GM06990 (cell line): Measurements from ENCODE around the gene ZNF594.
"Not testable (repeated sequence)": the region's sequence is repeated elsewhere in the genome, so short reads cannot be mapped to it uniquely, and the experiment has no call there.

Source experiments
- DNase-seq: peaks from one replicate; pipeline ENCODE4 v3.0.0-alpha.2; 2011; ENCODE audit not compliant: insufficient read length; ENCODE audit errors: extremely low read depth
- H3K27me3 ChIP-seq: replicated peaks from 2 replicates; pipeline ENCODE4 v1.6.0; 2011; ENCODE audit warnings: low read length; ENCODE audit not compliant: control insufficient read depth, insufficient read depth
- H3K36me3 ChIP-seq: 2 replicates; pipeline ENCODE4 v1.5.1; 2011; ENCODE audit warnings: low read length; ENCODE audit not compliant: control insufficient read depth, insufficient read depth
- H3K4me3 ChIP-seq: replicated peaks from 2 replicates; pipeline ENCODE4 v1.5.1; 2011; ENCODE audit warnings: low read depth, mild to moderate bottlenecking, control low read depth, low read length
- CTCF ChIP-seq: IDR thresholded peaks from 2 replicates; pipeline ENCODE4 v1.5.1; 2011; ENCODE audit warnings: low read length, control low read depth, mild to moderate bottlenecking, inconsistent platforms; ENCODE audit not compliant: insufficient read depth, poor library complexity, severe bottlenecking

ZNF594 gene

GRCh38 chr17:5219536-5219935, 27.9 kb upstream of the ZNF594 start:
- no peak for DNase-seq
- peaks cover 15% of the 10 kb centered on the region for H3K36me3 ChIP-seq
- no peak overlapping the region for H3K4me3 ChIP-seq
- H3K27me3 ChIP-seq, result no peaks in the 10 kb centered on the region
- no peak for TF ChIP-seq CTCF

- not testable (repeated sequence) for H3K27me3 ChIP-seq, DNase-seq, H3K4me3 ChIP-seq
- peaks cover 21% of the 10 kb centered on the region for H3K36me3 ChIP-seq
Measured at GRCh38 chr17:5217562-5217961, 25.9 kb upstream of the ZNF594 start.

GRCh38 chr17:5211458-5211857, 19.8 kb upstream of the ZNF594 start:
- peaks cover 20% of the 10 kb centered on the region for H3K36me3 ChIP-seq
- no peak overlapping the region for H3K4me3 ChIP-seq
- H3K27me3 ChIP-seq, result no peaks in the 10 kb centered on the region
- DNase-seq, result no peak
- TF ChIP-seq CTCF, result no peak

GRCh38 chr17:5210614-5211252, 19.1 kb upstream of the ZNF594 start:
- Histone ChIP-seq H3K36me3 (peaks cover 18% of the 10 kb centered on the region), H3K27me3 (no peaks in the 10 kb centered on the region), H3K4me3 (no peak overlapping the region)
- no peak for DNase-seq
- TF ChIP-seq CTCF, result no peak

GRCh38 chr17:5210091-5210490, 18.4 kb upstream of the ZNF594 start:
- H3K27me3 ChIP-seq, result no peaks in the 10 kb centered on the region
- no peak for TF ChIP-seq CTCF
- H3K4me3 ChIP-seq, result no peak overlapping the region
- no peak for DNase-seq
- H3K36me3 ChIP-seq, result peaks cover 17% of the 10 kb centered on the region

GRCh38 chr17:5209396-5209795, 17.7 kb upstream of the ZNF594 start:
- no peak for TF ChIP-seq CTCF

More at GRCh38 chr17:5209396-5209795, 17.7 kb upstream of the ZNF594 start:
- H3K27me3 ChIP-seq, result no peaks in the 10 kb centered on the region
- no peak for DNase-seq
- H3K36me3 ChIP-seq, result peaks cover 16% of the 10 kb centered on the region
- no peak overlapping the region for H3K4me3 ChIP-seq
